ENCODE results near the gene SCART1. TPM values are rescaled to one million over a fixed set of nuclear protein-coding genes. Genes with fewer than 3 reads are reported as not detected.

Gene SCART1
- total RNA-seq, 1 experiment from 2014 or later: 1.1 TPM

DNA sequence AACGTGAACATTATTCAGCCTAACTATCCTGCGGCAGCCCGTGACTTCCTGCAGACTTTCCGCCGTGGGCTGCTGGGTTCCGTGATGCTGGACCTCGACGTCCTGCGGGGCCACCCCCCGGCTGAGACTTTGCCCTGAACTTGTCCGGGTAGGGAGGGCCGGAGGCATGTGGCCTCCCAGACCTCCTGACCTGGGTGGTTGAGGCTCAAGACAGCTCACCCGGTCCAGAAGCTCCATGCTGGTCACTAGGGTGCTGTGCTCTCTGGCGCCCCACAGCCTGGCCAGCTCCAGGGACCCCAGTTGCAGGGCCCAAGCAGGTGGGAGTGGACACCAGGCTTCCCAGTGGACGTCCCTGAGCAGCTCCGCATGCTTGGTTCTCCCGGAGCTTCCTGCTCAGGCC lies 33.7 kb upstream of the SCART1 start:
- no peak overlapping the region for H3K27ac Mint-ChIP-seq
- no peaks in the 10 kb centered on the region for H3K4me1 Mint-ChIP-seq
- peaks cover 14% of the 10 kb centered on the region for H3K36me3 Mint-ChIP-seq
- CTCF ChIA-PET: interaction anchor here (1.2 kb wide), 1 partner anchor 68 kb away, joined by 3 read pairs; no protein-coding TSS in a partner anchor
- TF ChIP-seq ETV6 (CRISPR knock-in tag; IDR thresholded peaks at IDR 0.05): no peak
- TF ChIP-seq, protein P1, sequence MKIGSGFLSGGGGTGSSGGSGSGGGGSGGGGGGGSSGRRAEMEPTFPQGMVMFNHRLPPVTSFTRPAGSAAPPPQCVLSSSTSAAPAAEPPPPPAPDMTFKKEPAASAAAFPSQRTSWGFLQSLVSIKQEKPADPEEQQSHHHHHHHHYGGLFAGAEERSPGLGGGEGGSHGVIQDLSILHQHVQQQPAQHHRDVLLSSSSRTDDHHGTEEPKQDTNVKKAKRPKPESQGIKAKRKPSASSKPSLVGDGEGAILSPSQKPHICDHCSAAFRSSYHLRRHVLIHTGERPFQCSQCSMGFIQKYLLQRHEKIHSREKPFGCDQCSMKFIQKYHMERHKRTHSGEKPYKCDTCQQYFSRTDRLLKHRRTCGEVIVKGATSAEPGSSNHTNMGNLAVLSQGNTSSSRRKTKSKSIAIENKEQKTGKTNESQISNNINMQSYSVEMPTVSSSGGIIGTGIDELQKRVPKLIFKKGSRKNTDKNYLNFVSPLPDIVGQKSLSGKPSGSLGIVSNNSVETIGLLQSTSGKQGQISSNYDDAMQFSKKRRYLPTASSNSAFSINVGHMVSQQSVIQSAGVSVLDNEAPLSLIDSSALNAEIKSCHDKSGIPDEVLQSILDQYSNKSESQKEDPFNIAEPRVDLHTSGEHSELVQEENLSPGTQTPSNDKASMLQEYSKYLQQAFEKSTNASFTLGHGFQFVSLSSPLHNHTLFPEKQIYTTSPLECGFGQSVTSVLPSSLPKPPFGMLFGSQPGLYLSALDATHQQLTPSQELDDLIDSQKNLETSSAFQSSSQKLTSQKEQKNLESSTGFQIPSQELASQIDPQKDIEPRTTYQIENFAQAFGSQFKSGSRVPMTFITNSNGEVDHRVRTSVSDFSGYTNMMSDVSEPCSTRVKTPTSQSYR (CRISPR knock-in tag; IDR thresholded peaks at IDR 0.05): no peak
- no peak for DNase-seq (ENCODE audit: low spot score)
- peaks cover 10% of the 10 kb centered on the region for H3K9me3 Mint-ChIP-seq
- POLR2A ChIA-PET: no interaction called here
- ATAC-seq: no peak
- H3K27me3 Mint-ChIP-seq (ENCODE audit: low read depth): peaks cover 12% of the 10 kb centered on the region
- H3K4me3 Mint-ChIP-seq: no peak overlapping the region

- no peak for ATAC-seq
- Mint-ChIP-seq H3K27me3 (ENCODE audit: low read depth) (peaks cover 14% of the 10 kb centered on the region), H3K27ac (no peak overlapping the region), H3K4me3 (no peak overlapping the region), H3K36me3 (peaks cover 8% of the 10 kb centered on the region), H3K4me1 (no peaks in the 10 kb centered on the region), H3K9me3 (peaks cover 5% of the 10 kb centered on the region)
- CTCF ChIA-PET: interaction anchor here (0.9 to 1.2 kb wide), 2 partner anchors 69 to 91 kb away, joined by 3 read pairs; no protein-coding TSS in a partner anchor
- DNase-seq (ENCODE audit: low spot score): no peak
- POLR2A ChIA-PET: no interaction called here
- TF ChIP-seq, protein P2, sequence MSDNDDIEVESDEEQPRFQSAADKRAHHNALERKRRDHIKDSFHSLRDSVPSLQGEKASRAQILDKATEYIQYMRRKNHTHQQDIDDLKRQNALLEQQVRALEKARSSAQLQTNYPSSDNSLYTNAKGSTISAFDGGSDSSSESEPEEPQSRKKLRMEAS (CRISPR knock-in tag; IDR thresholded peaks at IDR 0.05): no peak
- no peak for TF ChIP-seq NFE2L1 (CRISPR knock-in tag; IDR thresholded peaks at IDR 0.05)
- no peak for TF ChIP-seq RORB (CRISPR knock-in tag; IDR thresholded peaks at IDR 0.05)
- TF ChIP-seq TP53 (CRISPR knock-in tag; IDR thresholded peaks at IDR 0.05): no peak
- no peak for TF ChIP-seq ZNF396 (CRISPR knock-in tag; IDR thresholded peaks at IDR 0.05; ENCODE audit: borderline replicate concordance)
- TF ChIP-seq, protein P3, sequence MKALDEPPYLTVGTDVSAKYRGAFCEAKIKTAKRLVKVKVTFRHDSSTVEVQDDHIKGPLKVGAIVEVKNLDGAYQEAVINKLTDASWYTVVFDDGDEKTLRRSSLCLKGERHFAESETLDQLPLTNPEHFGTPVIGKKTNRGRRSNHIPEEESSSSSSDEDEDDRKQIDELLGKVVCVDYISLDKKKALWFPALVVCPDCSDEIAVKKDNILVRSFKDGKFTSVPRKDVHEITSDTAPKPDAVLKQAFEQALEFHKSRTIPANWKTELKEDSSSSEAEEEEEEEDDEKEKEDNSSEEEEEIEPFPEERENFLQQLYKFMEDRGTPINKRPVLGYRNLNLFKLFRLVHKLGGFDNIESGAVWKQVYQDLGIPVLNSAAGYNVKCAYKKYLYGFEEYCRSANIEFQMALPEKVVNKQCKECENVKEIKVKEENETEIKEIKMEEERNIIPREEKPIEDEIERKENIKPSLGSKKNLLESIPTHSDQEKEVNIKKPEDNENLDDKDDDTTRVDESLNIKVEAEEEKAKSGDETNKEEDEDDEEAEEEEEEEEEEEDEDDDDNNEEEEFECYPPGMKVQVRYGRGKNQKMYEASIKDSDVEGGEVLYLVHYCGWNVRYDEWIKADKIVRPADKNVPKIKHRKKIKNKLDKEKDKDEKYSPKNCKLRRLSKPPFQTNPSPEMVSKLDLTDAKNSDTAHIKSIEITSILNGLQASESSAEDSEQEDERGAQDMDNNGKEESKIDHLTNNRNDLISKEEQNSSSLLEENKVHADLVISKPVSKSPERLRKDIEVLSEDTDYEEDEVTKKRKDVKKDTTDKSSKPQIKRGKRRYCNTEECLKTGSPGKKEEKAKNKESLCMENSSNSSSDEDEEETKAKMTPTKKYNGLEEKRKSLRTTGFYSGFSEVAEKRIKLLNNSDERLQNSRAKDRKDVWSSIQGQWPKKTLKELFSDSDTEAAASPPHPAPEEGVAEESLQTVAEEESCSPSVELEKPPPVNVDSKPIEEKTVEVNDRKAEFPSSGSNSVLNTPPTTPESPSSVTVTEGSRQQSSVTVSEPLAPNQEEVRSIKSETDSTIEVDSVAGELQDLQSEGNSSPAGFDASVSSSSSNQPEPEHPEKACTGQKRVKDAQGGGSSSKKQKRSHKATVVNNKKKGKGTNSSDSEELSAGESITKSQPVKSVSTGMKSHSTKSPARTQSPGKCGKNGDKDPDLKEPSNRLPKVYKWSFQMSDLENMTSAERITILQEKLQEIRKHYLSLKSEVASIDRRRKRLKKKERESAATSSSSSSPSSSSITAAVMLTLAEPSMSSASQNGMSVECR (CRISPR knock-in tag; IDR thresholded peaks at IDR 0.05; ENCODE audit: borderline replicate concordance): no peak
- TF ChIP-seq CREB1 (CRISPR knock-in tag; IDR thresholded peaks at IDR 0.05): no peak
- TF ChIP-seq ZNF263 (CRISPR knock-in tag; IDR thresholded peaks at IDR 0.05; ENCODE audit: low read depth): no peak
- TF ChIP-seq TEAD1 (CRISPR knock-in tag; IDR thresholded peaks at IDR 0.05): no peak
- TF ChIP-seq, protein P4, sequence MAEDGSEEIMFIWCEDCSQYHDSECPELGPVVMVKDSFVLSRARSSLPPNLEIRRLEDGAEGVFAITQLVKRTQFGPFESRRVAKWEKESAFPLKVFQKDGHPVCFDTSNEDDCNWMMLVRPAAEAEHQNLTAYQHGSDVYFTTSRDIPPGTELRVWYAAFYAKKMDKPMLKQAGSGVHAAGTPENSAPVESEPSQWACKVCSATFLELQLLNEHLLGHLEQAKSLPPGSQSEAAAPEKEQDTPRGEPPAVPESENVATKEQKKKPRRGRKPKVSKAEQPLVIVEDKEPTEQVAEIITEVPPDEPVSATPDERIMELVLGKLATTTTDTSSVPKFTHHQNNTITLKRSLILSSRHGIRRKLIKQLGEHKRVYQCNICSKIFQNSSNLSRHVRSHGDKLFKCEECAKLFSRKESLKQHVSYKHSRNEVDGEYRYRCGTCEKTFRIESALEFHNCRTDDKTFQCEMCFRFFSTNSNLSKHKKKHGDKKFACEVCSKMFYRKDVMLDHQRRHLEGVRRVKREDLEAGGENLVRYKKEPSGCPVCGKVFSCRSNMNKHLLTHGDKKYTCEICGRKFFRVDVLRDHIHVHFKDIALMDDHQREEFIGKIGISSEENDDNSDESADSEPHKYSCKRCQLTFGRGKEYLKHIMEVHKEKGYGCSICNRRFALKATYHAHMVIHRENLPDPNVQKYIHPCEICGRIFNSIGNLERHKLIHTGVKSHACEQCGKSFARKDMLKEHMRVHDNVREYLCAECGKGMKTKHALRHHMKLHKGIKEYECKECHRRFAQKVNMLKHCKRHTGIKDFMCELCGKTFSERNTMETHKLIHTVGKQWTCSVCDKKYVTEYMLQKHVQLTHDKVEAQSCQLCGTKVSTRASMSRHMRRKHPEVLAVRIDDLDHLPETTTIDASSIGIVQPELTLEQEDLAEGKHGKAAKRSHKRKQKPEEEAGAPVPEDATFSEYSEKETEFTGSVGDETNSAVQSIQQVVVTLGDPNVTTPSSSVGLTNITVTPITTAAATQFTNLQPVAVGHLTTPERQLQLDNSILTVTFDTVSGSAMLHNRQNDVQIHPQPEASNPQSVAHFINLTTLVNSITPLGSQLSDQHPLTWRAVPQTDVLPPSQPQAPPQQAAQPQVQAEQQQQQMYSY (CRISPR knock-in tag; IDR thresholded peaks at IDR 0.05): no peak
- no peak for TF ChIP-seq ZBTB43 (CRISPR knock-in tag; IDR thresholded peaks at IDR 0.05)
- TF ChIP-seq IRF1 (CRISPR knock-in tag; IDR thresholded peaks at IDR 0.05): no peak
- no peak for TF ChIP-seq AR (CRISPR knock-in tag; IDR thresholded peaks at IDR 0.05)
- no peak for TF ChIP-seq GRHL2 (CRISPR knock-in tag; IDR thresholded peaks at IDR 0.05; ENCODE audit: insufficient replicate concordance, severe bottlenecking)
- no peak for TF ChIP-seq ZNF219 (CRISPR knock-in tag; IDR thresholded peaks at IDR 0.05; ENCODE audit: borderline replicate concordance)
Observed at GRCh38 chr10:133420579-133420978, 33.2 kb upstream of the SCART1 start.
